K562 (cell line): ENCODE results near the gene ZMYND8. TPM values are rescaled to one million over a fixed set of nuclear protein-coding genes. Genes with fewer than 3 reads are reported as not detected.
A peak's percentile ranks its signal among the peaks of the same experiment; 100 is the strongest.

ENCODE experiments used
- ATAC-seq: fragments of 200-7000 bp; cut with Tn5 transposase; 3 replicates; pipeline ENCODE4 v1.9.1; 2020; ENCODE audit warnings: moderate library complexity
- BruUV-seq: library from RNA; stranded (reverse); fragments of 400-500 nt; replicated peaks from 2 replicates; lab custom pipeline; 2021; lab: Mats Ljungman, UMichigan
- CTCF ChIA-PET: fragments of 300-600 bp; formaldehyde crosslinking; extraction: SDS; loops from one replicate; lab custom pipeline; 2021; ENCODE audit warnings: low intra/inter-chr PET ratio; lab: Yijun Ruan, JAX
- POLR2A ChIA-PET: fragments of 300-600, 350-650 bp; sonication (Branson Sonifier 250); formaldehyde crosslinking; extraction: SDS; loops from one replicate; lab custom pipeline; 2021; ENCODE audit warnings: antibody characterized with exemption, inconsistent platforms; lab: Yijun Ruan, JAX
- DNase-seq, 4 experiments: peaks; one replicate each; pipeline versions ENCODE4 v3.0.0 to v3.0.0-alpha.2; 2011 to 2018; ENCODE audit warnings: low spot score in 3 of 4, mixed read lengths in 3 of 4; ENCODE audit errors: extremely low read depth in 1 of 4
- FAIRE-seq: peaks from 2 replicates; lab custom pipeline; 2011; peaks lifted over from hg19 to GRCh38; lab: Jason Lieb, UNC
- H2AFZ ChIP-seq: 2 replicates; pipeline ENCODE4 v1.6.0; 2011; ENCODE audit warnings: low read depth, low read length, control low read depth, inconsistent platforms
- H3K27ac ChIP-seq: fragments of 200-600 bp; 3 replicates; pipeline ENCODE4 v1.8.0; 2011; ENCODE audit warnings: low read depth, mild to moderate bottlenecking, control low read depth, inconsistent platforms, low read length, moderate library complexity, mixed read lengths; ENCODE audit errors: extremely low read depth
- H3K27me3 ChIP-seq, 2 experiments: fragments of 300-600 bp in 1 of 2; 2 replicates in 1 of 2; 3 replicates in 1 of 2; pipeline versions ENCODE4 v1.6.0 to v1.8.0; 2011; ENCODE audit warnings: inconsistent platforms in 2 of 2, low read length in 2 of 2, mild to moderate bottlenecking in 1 of 2, mixed read lengths in 1 of 2, moderate library complexity in 1 of 2; ENCODE audit not compliant: control insufficient read depth in 2 of 2, insufficient read depth in 2 of 2
- H3K36me3 ChIP-seq: fragments of 300-600 bp; 3 replicates; pipeline ENCODE4 v1.8.0; 2011; ENCODE audit warnings: mild to moderate bottlenecking, low read length, inconsistent platforms; ENCODE audit not compliant: control insufficient read depth, insufficient read depth
- H3K4me1 ChIP-seq, 2 experiments: fragments of 200-600 bp in 1 of 2; replicated peaks in 1 of 2; 2 replicates in 1 of 2; 3 replicates in 1 of 2; pipeline versions ENCODE4 v1.5.1 to v1.8.0; 2011; ENCODE audit warnings: inconsistent platforms in 2 of 2, low read length in 2 of 2, mild to moderate bottlenecking in 1 of 2, mixed read lengths in 1 of 2, moderate library complexity in 1 of 2; ENCODE audit not compliant: control insufficient read depth in 2 of 2, insufficient read depth in 2 of 2
- H3K4me2 ChIP-seq: 2 replicates; pipeline ENCODE4 v1.6.1; 2011; ENCODE audit warnings: low read length, control low read depth, inconsistent platforms, mixed read lengths; ENCODE audit not compliant: insufficient read depth
- H3K4me3 ChIP-seq: fragments of 200-600 bp; sonication (generic), shearing (Covaris generic); 2 replicates; pipeline ENCODE4 v1.5.1; 2016; ENCODE audit warnings: control low read depth, inconsistent platforms
- H3K79me2 ChIP-seq: fragments of 200-600 bp; 3 replicates; pipeline ENCODE4 v1.8.0; 2011; ENCODE audit warnings: low read length, inconsistent platforms; ENCODE audit not compliant: control insufficient read depth, insufficient read depth
- H3K9ac ChIP-seq, 2 experiments: 2 replicates each; pipeline versions ENCODE4 v1.6.0 to v1.6.1; 2011; ENCODE audit warnings: low read depth in 2 of 2, low read length in 2 of 2, control low read depth in 1 of 2, inconsistent platforms in 1 of 2, mild to moderate bottlenecking in 1 of 2, mixed read lengths in 1 of 2; ENCODE audit not compliant: insufficient read depth in 1 of 2
- H3K9me1 ChIP-seq: one replicate; pipeline ENCODE4 v1.6.0; 2011; ENCODE audit warnings: inconsistent platforms, mild to moderate bottlenecking, low read length, moderate library complexity; ENCODE audit not compliant: control insufficient read depth, insufficient read depth
- H3K9me3 ChIP-seq: replicated peaks from 2 replicates; pipeline ENCODE4 v1.5.1; 2011; ENCODE audit warnings: low read depth, low read length, inconsistent platforms; ENCODE audit not compliant: control insufficient read depth, insufficient read depth
- H4K20me1 ChIP-seq: replicated peaks from 2 replicates; pipeline ENCODE4 v1.6.1; 2011; ENCODE audit warnings: low read length, inconsistent platforms, mixed read lengths; ENCODE audit not compliant: control insufficient read depth, insufficient read depth
- CBFA2T2 ChIP-seq: fragments of 450-650 bp; conservative IDR thresholded peaks from 2 replicates; pipeline ENCODE4 v1.6.1; 2017; ENCODE audit warnings: mild to moderate bottlenecking
- JUN ChIP-seq, 2 experiments: sonication (generic) in 1 of 2; formaldehyde crosslinking in 1 of 2; IDR thresholded peaks; 2 replicates each; pipeline versions ENCODE4 v1.6.1 to v1.8.0; 2012 to 2022; ENCODE audit warnings: borderline replicate concordance in 2 of 2, mild to moderate bottlenecking in 2 of 2, improper control_type of control experiment in 1 of 2, low read depth in 1 of 2, low read length in 1 of 2, missing genetic modification reagents in 1 of 2
- JUND ChIP-seq, 2 experiments: IDR thresholded peaks; 2 replicates in 1 of 2; 3 replicates in 1 of 2; pipeline ENCODE4 v1.6.1; 2011; ENCODE audit warnings: borderline replicate concordance in 2 of 2, low read depth in 2 of 2, low read length in 2 of 2, improper control_type of control experiment in 1 of 2, missing biosample characterization in 1 of 2, missing genetic modification characterization in 1 of 2, missing genetic modification reagents in 1 of 2
- NCOA4 ChIP-seq: fragments of 450-650 bp; IDR thresholded peaks from 2 replicates; pipeline ENCODE4 v1.6.1; 2018; ENCODE audit warnings: mild to moderate bottlenecking; ENCODE audit not compliant: partially characterized antibody
- PML ChIP-seq: IDR thresholded peaks from 2 replicates; pipeline ENCODE4 v1.6.1; 2012; ENCODE audit warnings: low read length, inconsistent platforms
- THRA ChIP-seq: fragments of 450-650 bp; IDR thresholded peaks from 2 replicates; pipeline ENCODE4 v1.6.1; 2017; ENCODE audit warnings: mild to moderate bottlenecking, moderate library complexity
- TSC22D4 ChIP-seq: fragments of 450-650 bp; IDR thresholded peaks from 2 replicates; pipeline ENCODE4 v1.6.1; 2016; ENCODE audit warnings: missing genetic modification characterization, missing biosample characterization, control low read depth
- ZBTB7A ChIP-seq: IDR thresholded peaks from 2 replicates; pipeline ENCODE4 v1.6.1; 2011; ENCODE audit warnings: low read depth, mild to moderate bottlenecking, low read length, moderate library complexity, borderline replicate concordance; ENCODE audit not compliant: control insufficient read depth
- ZNF592 ChIP-seq: fragments of 450-650 bp; IDR thresholded peaks from 2 replicates; pipeline ENCODE4 v1.6.1; 2017; ENCODE audit warnings: antibody characterized with exemption, mild to moderate bottlenecking
- ZNF778 ChIP-seq: fragments of 450-650 bp; formaldehyde crosslinking; IDR thresholded peaks from 2 replicates; pipeline ENCODE4 v1.4.0; 2020; ENCODE audit warnings: mild to moderate bottlenecking, moderate library complexity
- WGBS: fragments of 100-300 bp; shearing (Covaris generic); methylation state at CpG from one replicate; pipeline ENCODE4 v1.1.6; 2016; ENCODE audit warnings: low coverage, mixed read lengths; ENCODE audit not compliant: insufficient coverage; ENCODE audit errors: missing lambda C conversion rate; 5-methylcytosine and 5-hydroxymethylcytosine counted together
- in situ Hi-C: fragments of 300-500 bp; cut with MboI; formaldehyde crosslinking; loops from 4 replicates; pipeline ENCODE4 v1.15.0; 2018; ENCODE audit warnings: inconsistent platforms, mixed read lengths
- intact Hi-C: fragments of 100-400 bp; cut with micrococcal nuclease; formaldehyde crosslinking; loops from 2 replicates; pipeline ENCODE4 v1.14.2; 2022
- polyA plus RNA-seq, 8 experiments: library from polyadenylated mRNA; depleted of rRNA in 4 of 8; stranded (reverse) in 5 of 8; unstranded in 3 of 8; fragments of >200 nt; fragmentation: Nextera tagmentation in 2 of 8; fragmentation: Illumina TruSeq in 1 of 8; extraction: Ambion mirVana in 2 of 8; extraction: Trizol in 1 of 8; gene quantifications; 2 replicates each; pipeline versions ENCODE4 v1.2.1 to v1.2.3, GENCODE V29; 2011 to 2014; ENCODE audit warnings: inconsistent platforms in 1 of 8, missing spikeins in 1 of 8
- total RNA-seq, 7 experiments: library from RNA; depleted of rRNA in 6 of 7; stranded (reverse); fragments of >200 nt in 6 of 7; fragmentation: Illumina TruSeq in 2 of 7; extraction: Trizol in 2 of 7; gene quantifications; 2 replicates each; pipeline versions ENCODE4 v1.2.1 to v1.2.3, GENCODE V29; 2011 to 2021; ENCODE audit warnings: low replicate concordance in 1 of 7

ZMYND8 gene
- total and polyA plus RNA-seq, 9 of the 15 experiments (the other 6 are each of a cell fraction or from before 2014, with no cell fraction given) = 31.8 to 148 (median 71.9) TPM

- Histone ChIP-seq H3K27me3 (no peaks in the 10 kb centered on the region), H3K27ac (peak overlapping the region; percentile 89), H3K4me1 (peaks cover 60 to 64% of the 10 kb centered on the region in 2 experiments), H3K9ac (peak overlapping the region; percentile 69 to 91), H3K9me1 (peaks cover 8% of the 10 kb centered on the region), H3K9me3 (no peaks in the 10 kb centered on the region), H3K79me2 (peaks cover 99% of the 10 kb centered on the region), H3K36me3 (peaks cover 76% of the 10 kb centered on the region), H2AFZ (no peak overlapping the region), H3K4me2 (peak overlapping the region; percentile 83), H4K20me1 (peaks cover 41% of the 10 kb centered on the region), H3K4me3 (peak overlapping the region; percentile 21)
- in situ Hi-C loops = no loop called here
- WGBS = 27% methylated on average over 7 of the region's 7 CpGs
- FAIRE-seq = peak; percentile 52
- BruUV-seq = no TSS peak
- ATAC-seq = peak; percentile 24
- DNase-seq = peak in 2 of 4 experiments; percentile 35 to 43
- intact Hi-C loops = loop anchor here (5.0 kb wide), 2 partner anchors 39 to 64 kb away; partner anchors contain the start of gene ZMYND8
- ChIA-PET POLR2A (interaction anchor here (0.8 to 6.4 kb wide), 9 partner anchors 11 to 67 kb away, joined by 3 to 70 read pairs (median 3); no protein-coding TSS in a partner anchor), CTCF (no interaction called here)
- TF ChIP-seq TSC22D4 (no peak), NCOA4 (no peak), ZNF592 (peak; percentile 54), THRA (no peak), PML (no peak), ZNF778 (CRISPR knock-in tag) (no peak), ZBTB7A (no peak), JUN (IDR thresholded peaks at IDR 0.05; ENCODE audit: borderline replicate concordance, low read depth, low read length) (no peak), JUN (CRISPR knock-in tag; IDR thresholded peaks at IDR 0.05; ENCODE audit: borderline replicate concordance) (no peak), JUND (IDR thresholded peaks at IDR 0.05; ENCODE audit: borderline replicate concordance, low read depth, low read length) (no peak), JUND (tag; IDR thresholded peaks at IDR 0.05; ENCODE audit: borderline replicate concordance, low read depth, low read length) (0 out of 3 replicates have a peak, but pooled peaks have one; percentile 19), CBFA2T2 (no peak)
These were observed 38.4 kb downstream of the ZMYND8 start for GRCh38 chr20:47318027-47318585.
